GM11168 (cell line): ENCODE data around the gene SULT1C3.

ENCODE experiments used
- in situ Hi-C: fragments of 300-500 bp; cut with MboI; formaldehyde crosslinking; loops from one replicate; pipeline ENCODE4 v1.12.0; 2022; ENCODE audit warnings: low sequenced_read_pairs; ENCODE audit not compliant: unreplicated experiment

Gene SULT1C3

GRCh38 chr2:108239786-108240185 lies at the start of gene SULT1C3:
SULT1C3 (plus strand) TSS chr2:108239968; CDS start chr2:108247195, 7,227 bp downstream.
- in situ Hi-C loops, result no loop called here

GRCh38 chr2:108193251-108193650 lies 46.5 kb upstream of the SULT1C3 start:
- in situ Hi-C loops, result no loop called here

GRCh38 chr2:108194409-108195132 lies 45.2 kb upstream of the SULT1C3 start:
- in situ Hi-C loops, result no loop called here

GRCh38 chr2:108195133-108195439 lies 44.7 kb upstream of the SULT1C3 start:
- in situ Hi-C loops, result no loop called here

DNA sequence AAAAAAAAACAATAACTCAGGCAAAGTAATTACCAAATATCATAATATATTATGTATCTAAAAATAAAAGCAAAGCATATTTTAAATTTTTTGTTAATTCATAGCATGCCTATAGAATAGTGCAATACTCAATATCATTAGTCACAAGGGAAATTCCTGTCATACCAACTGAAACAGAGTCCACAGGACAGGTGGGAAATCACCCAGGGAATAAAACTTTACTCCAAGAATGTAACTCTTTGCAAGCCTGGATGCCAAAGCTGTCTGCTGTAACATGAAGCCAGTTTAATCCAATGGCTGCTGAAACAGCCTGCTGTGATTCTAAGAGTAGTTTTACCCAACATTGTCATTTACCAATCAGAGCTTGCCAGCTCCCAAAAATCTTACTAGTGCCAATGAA lies 40.0 kb upstream of the SULT1C3 start:
- in situ Hi-C loops, result no loop called here

DNA sequence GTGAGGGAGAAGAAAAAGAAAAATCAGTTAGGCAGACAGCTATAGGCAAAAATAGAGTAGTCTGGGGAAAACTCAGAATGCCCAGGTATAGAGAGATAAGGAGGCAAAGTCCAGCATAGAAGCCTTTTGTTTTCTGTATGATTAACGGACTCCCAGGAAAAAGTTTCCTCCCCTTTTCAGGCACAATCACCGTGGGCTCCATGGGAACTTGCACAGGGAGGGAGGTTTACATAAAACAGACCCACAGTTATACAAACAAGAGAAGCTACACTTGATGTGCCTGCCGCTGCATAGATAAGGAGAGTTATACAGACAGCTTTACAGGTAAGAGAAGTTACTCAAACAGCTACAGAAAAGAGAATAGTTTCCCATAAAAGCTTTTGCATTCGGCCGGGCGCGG lies 39.2 kb upstream of the SULT1C3 start:
- in situ Hi-C loops, result no loop called here

DNA sequence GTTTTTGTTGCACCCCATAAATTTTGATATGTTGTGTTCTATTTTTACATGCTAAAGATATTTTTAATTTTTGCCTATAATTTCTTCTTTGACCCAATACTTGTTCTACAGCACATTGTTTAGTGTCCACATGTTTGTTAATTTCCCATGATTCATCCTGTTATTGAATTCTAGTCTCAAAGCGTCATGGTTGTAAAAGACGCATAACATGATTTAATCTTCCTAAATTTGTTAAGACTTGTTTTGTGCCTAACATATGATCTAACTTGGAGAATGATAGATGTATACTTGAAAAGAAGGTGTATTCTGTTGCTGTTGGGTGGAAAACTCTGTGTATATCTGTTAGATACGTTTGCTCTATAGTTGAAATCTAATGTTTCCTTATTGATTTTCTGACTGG lies 27.1 kb upstream of the SULT1C3 start:
- in situ Hi-C loops, result no loop called here

DNA sequence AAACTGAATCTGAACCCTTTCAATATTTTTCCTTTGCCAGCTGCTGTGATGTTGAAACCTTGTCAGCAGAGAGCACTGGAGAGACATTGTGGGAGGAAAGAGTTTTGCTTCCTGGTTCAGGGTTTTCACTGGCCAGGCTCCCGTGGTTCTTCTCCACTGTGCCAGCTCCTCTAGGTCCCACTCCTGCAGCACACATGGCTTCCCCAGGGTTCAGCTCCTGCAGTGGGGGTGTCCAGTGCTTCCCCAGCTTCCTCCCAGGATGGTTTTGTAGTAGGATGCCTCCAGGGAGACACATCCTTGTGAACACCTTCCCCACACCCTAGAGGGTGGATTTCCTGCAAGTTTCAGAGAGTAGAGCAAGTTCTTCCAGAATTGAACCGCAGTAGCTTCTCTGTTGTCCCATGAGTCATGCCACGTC lies 24.0 kb upstream of the SULT1C3 start:
- in situ Hi-C loops, result no loop called here

DNA sequence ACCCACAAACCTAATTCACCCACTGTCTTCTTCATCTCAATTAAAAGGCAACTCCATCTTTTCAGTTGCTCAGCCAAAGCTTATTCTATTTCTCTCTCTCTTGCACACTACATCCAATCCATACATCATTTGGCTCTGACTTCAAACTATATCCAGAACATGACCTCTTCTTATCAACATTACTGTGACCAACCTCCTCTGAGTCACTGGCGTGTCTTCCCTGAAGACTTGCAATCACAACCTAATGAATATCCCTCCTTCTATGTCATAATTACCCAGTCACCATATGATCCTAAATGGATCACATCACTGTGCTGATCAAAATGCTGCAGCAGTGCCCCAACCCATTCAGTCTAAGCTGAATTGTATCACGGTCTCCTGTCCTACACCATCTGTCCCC lies 22.6 kb upstream of the SULT1C3 start:
- in situ Hi-C loops, result no loop called here

DNA sequence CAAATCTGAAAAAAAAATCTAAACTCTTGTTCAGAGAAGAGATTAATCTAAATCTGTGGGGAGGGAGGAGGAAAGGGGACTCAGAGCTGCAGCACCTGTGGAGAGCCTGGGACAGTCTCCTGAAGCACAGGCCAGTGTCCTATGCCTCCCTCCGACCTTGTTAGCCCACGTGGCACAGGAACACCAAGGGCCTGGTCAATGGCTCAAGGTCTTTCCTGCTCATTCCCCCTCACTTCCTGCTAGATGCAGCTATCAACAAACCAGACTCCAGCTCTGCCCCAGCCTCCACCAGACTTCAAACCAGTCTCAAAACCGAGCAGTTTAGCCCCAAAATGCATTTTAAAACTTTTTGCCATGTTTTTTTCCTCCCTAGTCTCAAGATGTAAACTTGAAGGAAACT lies 20.1 kb upstream of the SULT1C3 start:
- in situ Hi-C loops, result no loop called here

DNA sequence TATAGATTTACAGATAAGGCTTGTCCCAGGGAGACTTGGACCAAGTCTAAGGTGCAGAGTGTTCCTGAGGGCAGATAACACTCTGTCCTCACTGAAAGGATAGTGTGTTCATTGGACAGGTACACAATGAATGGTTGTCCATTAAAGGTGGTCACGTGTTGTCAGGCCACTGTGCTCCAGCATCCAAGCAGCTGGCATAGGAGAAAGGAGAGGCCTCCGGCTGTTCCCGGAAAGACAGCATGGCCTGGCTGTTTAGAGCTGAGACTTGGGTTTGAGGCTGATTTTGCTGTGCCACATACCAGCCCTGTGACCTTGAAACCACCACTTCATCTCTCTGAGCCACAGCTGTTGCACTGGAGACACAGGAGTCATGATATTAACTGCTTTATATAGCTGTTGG lies 19.6 kb upstream of the SULT1C3 start:
- in situ Hi-C loops, result no loop called here

DNA sequence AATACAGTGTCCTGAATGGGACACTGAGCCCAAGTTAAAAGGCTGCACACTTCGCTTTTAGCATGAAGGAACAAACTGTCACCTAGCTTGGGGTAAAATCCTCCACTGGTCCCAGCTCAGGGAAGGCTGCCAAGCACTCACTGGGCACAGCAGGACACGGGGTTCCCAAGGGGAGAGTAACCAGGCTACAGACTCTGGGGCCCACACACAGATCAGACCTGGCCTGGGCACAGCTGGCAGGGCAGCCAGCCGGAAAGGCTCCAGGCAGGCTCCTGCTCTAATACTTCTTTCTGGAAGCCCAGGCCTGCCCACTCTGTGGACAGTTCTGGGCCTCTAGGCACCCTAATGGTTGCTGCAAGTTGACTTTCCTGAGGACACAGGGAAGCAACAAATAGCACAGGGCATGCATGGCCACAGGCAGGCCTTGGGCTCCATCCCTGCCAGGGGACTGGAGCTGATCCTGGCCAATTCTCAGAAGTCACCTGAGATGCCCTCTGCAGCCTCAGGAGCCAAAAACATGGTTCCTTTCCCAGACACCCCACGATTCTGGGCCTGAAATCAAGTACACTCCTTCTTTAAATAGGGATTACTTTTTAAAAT lies 18.7 kb upstream of the SULT1C3 start:
- in situ Hi-C loops, result no loop called here

DNA sequence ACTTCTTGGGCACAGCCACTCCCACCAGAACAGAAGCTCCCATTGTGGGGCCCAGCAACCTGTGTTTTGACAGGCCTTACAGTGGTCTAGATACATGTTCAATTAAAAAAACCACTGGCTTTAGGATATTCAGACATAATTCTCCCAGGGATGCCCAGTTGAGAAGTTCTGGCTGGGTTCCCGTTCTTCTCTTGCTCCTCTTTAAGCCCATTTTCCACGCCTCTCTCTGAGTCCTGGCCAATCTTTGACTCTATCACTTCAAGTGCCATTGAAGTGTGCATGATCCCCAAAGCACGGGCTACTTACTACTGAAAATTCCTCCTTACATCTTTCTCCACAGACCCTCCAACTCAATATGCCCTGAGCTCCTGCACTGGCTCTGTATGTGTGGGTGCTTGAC lies 17.5 kb upstream of the SULT1C3 start:
- in situ Hi-C loops, result no loop called here

- in situ Hi-C loops, result no loop called here
Observed at GRCh38 chr2:108223573-108223972, 16.2 kb upstream of the SULT1C3 start.

DNA sequence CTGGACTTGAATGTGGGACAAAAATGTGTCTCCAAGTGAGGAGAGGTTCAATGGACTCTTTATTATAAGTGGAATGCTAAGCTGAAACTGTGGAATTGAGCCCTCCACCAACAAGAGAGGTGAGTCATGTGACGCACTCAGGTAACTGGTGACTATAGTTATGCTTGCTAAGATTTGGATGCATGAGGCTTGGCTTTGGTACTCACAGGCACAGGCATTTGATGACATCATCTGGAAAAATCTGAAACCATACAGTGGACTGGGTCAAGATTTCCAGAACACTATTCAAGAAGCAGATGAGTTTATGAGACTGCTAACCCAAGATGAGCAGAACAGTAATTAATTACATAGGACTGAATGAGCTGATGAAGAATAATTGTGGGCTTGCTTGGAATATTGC lies 15.7 kb upstream of the SULT1C3 start:
- in situ Hi-C loops, result no loop called here

- in situ Hi-C loops, result no loop called here
Observed at GRCh38 chr2:108226564-108226963, 13.2 kb upstream of the SULT1C3 start.

- in situ Hi-C loops, result no loop called here
Observed at GRCh38 chr2:108228006-108228405, 11.8 kb upstream of the SULT1C3 start.

- in situ Hi-C loops, result no loop called here
Observed at GRCh38 chr2:108228537-108228936, 11.2 kb upstream of the SULT1C3 start.

- in situ Hi-C loops, result no loop called here
Observed at GRCh38 chr2:108229875-108230274, 9.9 kb upstream of the SULT1C3 start.

DNA sequence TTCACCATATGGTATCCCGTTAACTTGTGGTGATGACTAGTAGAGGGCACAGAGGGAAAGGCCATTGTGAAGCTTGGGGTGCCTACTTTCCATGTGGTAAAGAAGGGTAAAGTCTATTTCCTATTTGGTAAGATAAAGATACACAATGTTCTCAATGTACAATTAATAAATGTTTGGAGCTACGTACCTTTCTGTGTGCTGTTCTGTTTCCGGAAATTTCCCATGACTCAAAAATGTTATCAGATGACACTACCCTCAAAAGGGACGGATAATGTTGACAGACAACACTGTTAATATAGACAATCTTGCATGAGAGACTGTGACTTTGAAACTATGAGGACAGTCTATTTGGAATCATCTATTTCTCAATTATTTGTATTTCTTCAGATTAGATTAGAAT lies 4.2 kb upstream of the SULT1C3 start:
- in situ Hi-C loops, result no loop called here

- in situ Hi-C loops, result no loop called here
Observed at GRCh38 chr2:108236676-108237335, 3.0 kb upstream of the SULT1C3 start.

GRCh38 chr2:108240966-108241365 lies 1.2 kb downstream of the SULT1C3 start:
- in situ Hi-C loops, result no loop called here
